NCI-H446 (cell line): ENCODE data around the gene TBC1D10B.
A peak's percentile ranks its signal among the peaks of the same experiment; 100 is the strongest.

Experiments
- DNase-seq, 2 experiments: peaks; one replicate each; lab custom pipeline; 2025; lab: John Stamatoyannopoulos, UW

Gene TBC1D10B

GRCh38 chr16:30374538-30374937 is 4.2 kb upstream of the TBC1D10B start, which contains the start of gene MYL11:
Gene MYL11, plus strand, starts transcription at chr16:30374802. Its CDS starts 56 bp downstream, at chr16:30374858.
- no peak for DNase-seq

GRCh38 chr16:30372725-30373124 is 2.4 kb upstream of the TBC1D10B start:
- DNase-seq, result no peak

GRCh38 chr16:30372038-30372712 is 1.9 kb upstream of the TBC1D10B start:
- DNase-seq, result no peak

GRCh38 chr16:30371248-30371816 is 1.0 kb upstream of the TBC1D10B start:
- no peak for DNase-seq

GRCh38 chr16:30369938-30370455 is 297 bp downstream of the TBC1D10B start:
- DNase-seq, result no peak

GRCh38 chr16:30369091-30369937 is 980 bp downstream of the TBC1D10B start:
- no peak for DNase-seq

- DNase-seq, result no peak
Observed at GRCh38 chr16:30368792-30369090, 1.6 kb downstream of the TBC1D10B start.

GRCh38 chr16:30368122-30368791 is 2.0 kb downstream of the TBC1D10B start:
- DNase-seq, result no peak

GRCh38 chr16:30367349-30368009 is 2.8 kb downstream of the TBC1D10B start:
- DNase-seq, result no peak

GRCh38 chr16:30366511-30366910 is 3.8 kb downstream of the TBC1D10B start:
- DNase-seq, result no peak

- DNase-seq, result no peak
Observed at GRCh38 chr16:30365200-30365599, 5.1 kb downstream of the TBC1D10B start.

GRCh38 chr16:30361180-30361579 is 9.1 kb downstream of the TBC1D10B start:
- no peak for DNase-seq

GRCh38 chr16:30359871-30360170 is 10.5 kb downstream of the TBC1D10B start:
- no peak for DNase-seq

GRCh38 chr16:30358990-30359870 is 11.1 kb downstream of the TBC1D10B start:
- no peak for DNase-seq

GRCh38 chr16:30358577-30358936 is 11.7 kb downstream of the TBC1D10B start:
- no peak for DNase-seq

- DNase-seq, result no peak
Observed at GRCh38 chr16:30357715-30358576, 12.3 kb downstream of the TBC1D10B start.

GRCh38 chr16:30357085-30357714 is 13.1 kb downstream of the TBC1D10B start:
- no peak for DNase-seq

- DNase-seq, result peak in 1 of 2 experiments; percentile 68
Observed at GRCh38 chr16:30356401-30357084, 13.8 kb downstream of the TBC1D10B start.

- no peak for DNase-seq
Observed at GRCh38 chr16:30355954-30356308, 14.4 kb downstream of the TBC1D10B start.
